ENCODE data around the gene LCOR.
A peak's percentile ranks its signal among the peaks of the same experiment; 100 is the strongest.
"Not testable (repeated sequence)": the region's sequence is repeated elsewhere in the genome, so short reads cannot be mapped to it uniquely, and the experiment has no call there.

LCOR gene

DNA sequence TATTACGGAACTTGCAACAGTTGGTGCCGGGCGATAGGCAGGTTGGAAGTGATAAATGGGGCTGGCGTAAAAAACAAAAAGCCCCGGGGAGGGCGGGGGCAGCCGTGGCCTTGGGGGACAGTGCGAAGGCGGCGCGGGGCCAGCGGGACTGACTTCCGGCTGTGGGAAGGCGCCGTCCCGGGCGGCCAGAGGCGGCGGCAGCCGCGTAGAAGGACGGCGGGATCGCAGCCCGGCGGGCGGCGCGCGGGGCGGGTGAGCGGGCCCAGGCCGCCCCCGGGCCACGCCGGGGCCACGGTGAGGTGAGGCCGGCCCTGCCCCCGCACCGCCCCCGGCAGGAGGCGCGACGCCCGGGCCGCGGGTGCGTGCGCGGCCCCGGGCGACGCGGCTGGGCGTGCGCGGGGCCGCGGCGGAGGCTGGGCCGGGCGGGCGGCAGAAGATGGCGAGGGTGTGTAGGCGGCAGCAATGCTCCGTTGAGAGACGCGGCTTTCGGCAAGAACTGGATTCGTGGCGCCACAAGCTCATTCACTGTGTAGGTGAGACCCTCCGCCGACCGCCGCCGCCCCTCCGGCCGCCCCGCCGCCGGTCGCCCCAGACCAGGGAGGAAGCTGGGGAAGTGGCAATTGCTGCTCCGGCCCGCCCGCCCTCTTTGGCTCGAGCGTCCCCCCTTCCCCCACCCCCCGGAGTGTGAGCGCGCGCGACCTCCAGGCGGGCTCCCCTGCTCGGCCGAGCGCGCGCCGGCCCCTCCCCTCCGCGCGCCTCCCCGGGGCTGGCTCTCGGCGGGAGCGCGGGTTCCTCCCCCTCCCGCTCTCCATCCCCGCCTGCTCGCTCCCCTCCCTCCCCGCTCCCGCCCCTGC, at the start of gene LCOR:
Gene LCOR, plus strand, starts transcription at position 432 of the 854 bp plus-strand sequence. CDS start 116,760 bp downstream, outside the sequence.
- peak; percentile 85 for DNase-seq

DNA sequence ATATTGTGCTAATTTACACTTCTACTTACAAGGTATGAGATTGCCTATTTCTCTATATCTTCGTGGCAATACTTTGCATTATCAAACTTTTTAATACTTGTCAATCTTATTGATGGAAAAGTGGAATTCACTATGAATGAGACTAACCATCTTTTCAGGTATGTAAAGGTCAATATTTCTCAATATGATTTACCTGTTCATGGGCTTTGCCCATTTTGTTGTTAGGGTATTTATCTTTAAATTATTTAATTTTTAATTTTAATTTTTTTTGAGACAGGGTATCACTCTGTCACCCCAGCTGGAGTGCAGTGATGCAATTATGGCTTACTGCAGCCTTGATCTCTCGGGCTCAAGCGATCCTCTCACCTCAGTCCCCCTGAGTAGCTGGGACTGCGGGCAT, 47.8 kb upstream of the LCOR start:
- DNase-seq, result no peak

DNA sequence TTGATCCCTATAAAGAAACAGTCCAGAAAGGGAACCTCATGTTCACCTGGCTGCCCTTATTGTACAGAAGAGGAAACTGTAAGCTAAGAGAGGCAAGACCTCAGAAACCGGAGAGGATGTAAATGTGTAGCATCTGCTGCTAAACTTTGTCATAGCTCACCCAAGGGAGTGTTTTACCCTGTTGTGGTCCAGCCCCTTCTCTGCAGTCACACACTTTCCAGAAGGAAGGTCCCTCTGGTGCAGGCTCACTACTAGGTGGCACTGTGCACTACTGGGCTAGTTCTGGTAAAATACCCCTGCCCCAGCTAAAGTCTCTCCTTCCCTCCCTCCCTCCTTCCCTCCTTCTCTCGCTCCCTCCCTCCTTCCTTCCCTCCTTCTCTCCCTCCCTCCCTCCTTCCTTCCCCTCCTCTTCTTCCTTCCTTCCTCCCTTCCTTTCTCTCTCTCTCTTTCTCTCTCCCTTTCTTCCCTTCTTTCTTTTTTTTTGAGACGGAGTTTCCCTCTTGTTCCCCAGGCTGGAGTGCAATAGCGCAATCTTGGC, 42.5 kb upstream of the LCOR start:
- DNase-seq, result no peak

DNA sequence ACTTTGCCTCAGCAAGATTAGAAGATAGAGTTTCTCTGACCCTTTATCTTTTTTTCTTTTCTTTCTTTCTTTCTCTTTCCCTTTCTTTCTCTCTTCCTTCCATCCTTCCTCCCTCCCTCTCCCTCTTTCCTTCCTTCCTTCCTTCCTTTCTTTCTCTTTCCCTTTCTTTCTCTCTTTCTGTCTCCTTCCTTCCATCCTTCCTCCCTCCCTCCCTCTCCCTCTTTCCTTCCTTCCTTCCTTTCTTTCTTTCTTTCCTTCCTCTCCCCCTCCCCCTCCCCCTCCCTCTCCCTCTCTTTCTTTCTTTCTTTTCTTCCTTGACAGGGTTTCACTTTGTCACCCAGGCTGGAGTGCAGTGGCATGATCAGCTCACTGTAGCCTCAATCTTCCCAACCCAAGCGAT, 40.2 kb upstream of the LCOR start:
- DNase-seq, result no peak

DNA sequence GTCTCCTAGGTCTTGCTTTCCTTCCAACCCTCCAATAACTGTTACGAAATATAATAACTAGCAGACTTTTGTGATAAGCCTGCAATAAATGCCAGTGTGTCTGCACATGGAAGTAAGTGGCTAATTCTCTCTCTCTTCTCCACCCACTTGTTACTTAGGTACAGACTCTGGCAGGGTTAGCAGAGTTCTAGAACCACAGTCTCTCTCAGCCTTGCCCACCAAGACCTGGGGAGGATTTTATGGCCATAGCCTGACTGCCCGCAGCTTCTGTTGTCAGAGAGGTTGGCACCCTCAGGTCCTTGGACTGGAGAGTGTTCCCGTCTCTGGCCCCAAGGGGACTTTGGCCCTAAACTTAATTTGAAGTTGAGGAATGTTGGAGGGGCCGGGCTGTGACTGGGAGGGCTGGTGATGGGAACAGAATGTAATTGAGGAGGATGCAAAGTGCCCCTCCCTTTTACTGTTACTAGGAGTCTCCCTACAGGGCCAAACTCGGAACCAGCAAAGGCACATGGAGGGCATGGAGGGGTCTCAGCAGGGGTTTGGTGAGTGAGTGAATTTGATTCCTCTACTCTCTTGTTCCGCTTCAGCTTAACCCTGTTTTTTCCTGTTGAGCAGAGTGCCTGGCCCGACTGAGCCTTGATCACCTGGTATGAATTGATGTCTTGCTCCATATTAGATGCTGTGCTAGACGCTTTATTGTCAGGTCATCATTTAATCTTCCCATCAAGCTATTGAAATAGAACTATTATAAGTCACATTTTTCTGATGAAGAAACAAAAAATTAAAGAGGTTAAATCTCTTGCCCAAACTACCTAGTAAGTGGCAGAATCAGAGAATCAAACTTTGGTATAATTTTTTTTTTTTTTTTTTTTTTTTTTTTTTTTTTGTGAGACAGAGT, 37.0 kb upstream of the LCOR start:
- no peak for DNase-seq

DNA sequence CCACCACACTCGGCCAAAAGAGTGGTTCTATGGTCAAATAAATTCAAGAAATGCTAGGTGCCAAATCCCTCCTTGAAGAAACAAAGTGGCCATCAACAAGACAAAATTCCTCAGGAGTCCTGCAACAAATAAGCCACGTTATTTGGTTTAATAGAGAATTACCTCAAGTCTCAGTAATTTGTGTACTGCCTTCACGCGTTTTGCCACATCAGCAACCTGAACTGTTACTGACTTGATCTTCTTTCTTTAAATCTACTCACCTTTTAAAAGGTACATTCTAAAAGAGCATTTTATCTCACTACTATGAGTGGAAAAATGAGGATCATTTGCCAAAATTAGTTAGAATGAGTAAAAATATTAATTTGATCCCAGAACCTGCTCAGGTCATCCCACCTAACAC, 34.6 kb upstream of the LCOR start:
- no peak for DNase-seq

DNA sequence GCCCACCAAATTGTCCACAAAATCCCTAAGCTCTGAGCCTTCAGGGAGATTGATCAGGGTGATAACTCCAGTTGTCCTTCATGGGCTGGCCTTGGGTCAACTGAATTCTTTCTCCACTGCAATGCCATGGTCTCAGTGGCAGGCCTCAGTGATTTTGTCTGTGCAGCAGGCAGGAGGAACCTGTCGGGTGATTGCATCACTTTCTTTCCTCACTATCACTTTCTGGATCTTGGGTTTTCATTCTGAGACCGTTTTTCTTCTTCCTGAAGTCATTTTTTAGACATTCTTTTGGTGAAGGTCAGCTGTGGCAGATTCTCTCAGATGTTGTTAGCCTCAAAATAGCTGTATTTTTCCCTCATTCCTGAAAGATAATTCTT, 28.8 kb upstream of the LCOR start:
- no peak for DNase-seq

DNA sequence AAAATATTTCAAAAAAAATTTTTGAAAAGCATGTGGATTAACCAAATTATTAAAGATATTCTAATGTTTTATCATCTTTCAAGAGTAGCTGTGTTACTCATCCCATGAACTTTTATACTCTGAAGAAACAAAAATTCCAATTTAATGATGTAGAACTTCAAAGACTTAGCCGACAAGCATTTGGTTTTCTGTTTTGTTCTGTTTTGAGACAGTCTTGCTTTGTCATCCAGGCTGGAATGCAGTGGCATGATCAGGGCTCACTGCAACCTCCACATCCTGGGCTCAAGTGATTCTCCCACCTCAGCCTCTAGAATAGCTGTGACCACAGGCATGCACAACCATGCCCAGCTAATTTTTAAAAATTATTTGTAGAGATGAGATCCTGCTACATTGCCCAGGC, 17.8 kb upstream of the LCOR start:
- DNase-seq, result no peak

DNA sequence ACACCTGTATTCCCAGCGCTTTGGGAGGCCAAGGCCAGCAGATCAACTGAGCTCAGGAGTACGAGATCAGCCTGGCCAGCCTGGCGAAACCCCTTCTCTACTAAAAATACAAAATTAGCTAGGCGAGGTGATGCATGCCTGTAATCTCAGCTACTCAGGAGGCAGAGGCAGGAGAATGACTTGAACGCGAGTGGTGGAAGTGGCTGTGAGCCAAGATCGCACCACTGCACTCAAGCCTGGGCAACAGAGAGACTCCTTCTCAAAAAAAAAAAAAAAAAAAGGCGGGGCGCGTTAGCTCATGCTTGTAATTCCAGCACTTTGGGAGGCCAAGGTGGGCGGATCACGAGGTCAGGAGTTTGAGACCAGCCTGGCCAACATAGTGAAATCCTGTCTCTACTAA, 13.1 kb upstream of the LCOR start:
- not testable (repeated sequence) for DNase-seq

DNA sequence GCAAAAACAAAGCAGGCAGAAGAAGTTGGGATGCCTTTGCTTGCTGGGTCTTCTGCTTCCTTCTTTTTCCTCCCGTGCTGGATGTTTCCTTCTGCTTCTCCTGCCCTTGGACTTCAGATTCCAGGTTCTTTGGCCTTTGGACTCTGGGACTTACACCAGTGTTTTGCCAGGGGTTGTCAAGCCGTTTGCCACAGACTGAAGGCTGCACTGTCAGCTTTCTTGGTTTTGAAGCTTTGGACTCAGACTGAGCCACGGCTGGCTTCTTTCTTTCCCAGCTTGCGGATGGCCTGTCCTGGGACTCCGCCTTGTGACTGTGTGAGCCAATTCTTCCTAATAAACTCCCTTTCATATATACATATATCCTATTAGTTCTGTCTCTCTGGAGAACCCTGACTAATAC, 11.3 kb upstream of the LCOR start:
- DNase-seq, result no peak

DNA sequence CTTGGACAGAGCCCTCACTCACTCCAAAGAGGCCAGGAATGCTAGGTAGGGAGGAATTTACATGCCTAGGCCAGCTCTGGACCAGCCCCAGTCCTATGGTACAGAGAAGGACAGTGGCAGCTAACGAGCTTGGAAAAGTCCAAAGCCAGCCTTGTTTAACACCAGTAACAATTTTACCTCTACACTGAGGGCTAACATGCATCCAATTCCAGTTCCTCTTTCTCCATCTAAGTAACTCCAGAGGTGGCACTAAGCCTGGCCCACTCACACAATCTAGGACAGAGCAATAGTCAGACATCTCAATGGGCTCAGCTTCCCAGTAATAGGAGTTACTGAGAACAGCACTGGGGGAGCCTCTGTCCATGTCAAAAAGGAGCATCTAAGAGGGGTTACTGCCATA, 5.7 kb upstream of the LCOR start:
- no peak for DNase-seq

DNA sequence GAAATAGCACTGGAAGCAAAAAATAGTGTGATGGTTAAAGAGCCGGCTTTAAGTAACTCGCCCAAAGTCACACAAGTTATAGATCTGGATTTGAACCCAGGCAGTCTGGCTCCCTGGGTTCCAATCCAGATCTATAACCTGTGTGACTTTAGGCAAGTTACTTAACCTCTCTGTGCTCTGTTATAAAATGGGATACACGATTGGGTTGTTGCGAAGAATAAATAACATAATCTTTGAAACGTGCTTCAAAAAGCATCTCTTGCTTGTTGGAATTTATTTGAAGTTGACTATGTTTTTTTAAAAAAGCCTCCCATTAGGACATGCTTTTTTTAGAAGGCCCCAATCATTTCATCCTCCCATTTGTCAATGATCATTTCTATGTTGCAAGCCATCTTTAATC, 3.5 kb upstream of the LCOR start:
- DNase-seq, result no peak

DNA sequence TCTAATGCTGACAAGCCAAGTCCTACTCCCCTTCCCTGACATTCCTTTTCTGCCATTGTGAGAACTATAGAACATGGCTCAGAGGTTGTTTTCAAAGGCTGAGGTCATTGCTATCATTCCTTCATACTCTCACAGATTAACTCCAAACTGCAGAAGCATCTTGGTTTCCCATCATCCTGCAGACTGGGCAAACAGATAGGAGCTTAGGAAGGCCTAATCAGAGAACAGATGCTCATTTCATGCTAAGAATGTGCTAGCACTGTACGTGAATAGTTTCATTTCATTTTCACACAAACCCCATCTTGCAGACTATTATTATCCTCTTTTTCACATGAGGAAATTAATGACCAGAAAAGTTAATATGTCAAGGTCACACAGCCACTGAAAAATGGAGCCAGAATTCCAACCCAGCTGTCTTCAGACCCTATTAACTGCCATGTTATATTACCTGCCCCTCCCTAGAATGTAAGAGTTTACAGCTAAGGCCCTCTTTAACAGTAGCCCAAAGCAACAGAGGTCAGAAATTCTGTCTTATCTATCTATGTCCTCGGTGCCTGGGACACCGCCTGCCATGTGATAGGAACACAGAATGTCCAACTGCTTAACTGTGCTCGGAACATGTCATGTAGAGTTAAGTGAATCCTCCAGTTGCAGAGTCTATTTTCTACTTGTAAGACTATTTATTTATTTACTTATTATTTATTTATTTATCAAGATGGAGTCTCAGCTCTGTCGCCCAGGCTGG, 2.9 kb upstream of the LCOR start:
- DNase-seq, result no peak

DNA sequence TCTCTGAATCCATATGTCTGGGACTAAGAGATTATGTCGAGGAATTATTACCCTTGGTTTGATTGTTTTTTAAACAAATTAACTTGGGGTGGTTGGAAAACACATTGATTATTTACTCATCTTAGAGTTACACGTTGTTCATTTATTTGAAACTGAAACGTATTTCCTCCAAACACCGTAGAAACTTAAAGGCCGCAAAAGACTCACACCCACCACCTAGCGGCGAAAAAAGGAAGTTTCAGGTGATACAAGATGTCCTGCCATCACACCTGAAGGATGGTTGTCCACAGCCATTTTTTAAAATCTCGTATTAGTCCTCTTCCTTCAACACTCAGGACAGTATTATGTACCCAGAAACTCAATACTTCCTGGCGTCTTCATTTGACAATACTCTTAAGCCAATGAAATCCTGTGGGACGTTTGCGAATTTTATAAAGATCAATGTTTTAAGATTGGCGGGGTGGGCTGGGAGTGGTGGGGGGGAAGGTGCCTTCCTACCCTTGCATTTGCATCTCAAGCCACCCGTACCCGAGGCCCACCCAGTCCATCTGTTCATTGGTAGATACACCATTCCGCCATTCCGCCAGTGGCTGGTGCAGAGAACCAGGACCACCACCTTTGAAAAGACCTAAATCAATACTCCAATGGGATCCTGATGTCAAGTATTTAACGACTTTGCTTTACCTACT, 1.4 kb upstream of the LCOR start:
- DNase-seq, result peak; percentile 72

DNA sequence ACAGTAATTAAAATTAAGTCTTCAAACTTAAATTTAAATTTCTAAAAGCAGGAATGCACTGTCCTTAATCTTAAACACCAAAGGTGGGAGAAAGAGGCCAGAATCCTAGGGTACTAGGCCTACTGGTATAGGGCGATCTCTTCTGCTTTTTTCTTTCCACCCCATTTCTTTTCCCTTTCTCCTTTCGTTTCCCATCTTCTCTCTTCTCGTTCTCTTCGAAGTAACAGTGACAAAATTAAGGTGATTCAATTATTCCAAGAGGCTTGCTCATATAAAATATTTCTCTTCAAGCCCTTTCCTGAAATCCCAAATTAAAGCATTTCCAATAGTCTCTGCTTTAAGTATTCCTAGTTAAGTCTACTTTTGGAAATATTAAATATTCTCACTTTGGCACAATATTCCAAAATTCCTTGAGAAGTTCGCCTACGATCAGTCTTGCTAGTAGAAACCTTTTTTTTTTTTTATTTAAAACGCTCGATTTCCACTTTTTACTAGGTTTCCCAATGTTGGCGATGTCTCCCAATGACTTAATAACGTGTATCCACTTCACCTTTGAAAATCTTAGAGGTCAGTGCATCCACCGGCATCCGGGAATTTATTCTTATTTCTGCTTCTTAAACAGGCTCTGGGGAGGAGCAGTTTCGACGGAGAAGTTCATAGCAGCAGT, 765 bp upstream of the LCOR start:
- no peak for DNase-seq

DNA sequence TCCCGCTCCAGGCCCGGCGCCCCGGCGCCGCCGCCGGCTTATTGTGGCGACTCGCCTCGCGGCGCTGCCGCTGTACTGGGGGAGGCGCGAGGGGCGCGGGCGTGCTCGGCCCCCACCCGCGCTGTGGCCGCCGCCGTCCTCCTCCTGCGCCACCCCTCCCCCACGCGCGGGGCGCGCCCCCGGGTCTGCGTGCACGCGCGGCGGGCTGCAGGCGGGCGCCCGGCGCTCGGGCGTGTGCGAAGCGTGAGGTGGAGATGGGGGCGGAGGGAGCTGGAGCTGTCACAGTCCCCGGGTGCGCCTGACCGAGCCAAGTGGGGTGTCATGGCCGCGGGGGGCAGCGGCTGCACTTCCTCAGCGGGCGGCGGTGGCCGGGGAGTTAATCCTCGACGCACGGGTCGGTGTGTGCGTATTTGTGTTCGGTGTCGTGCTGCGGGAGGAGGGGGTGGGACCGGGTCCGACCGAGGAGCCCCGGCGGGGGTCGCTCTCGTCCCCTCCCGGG, 672 bp downstream of the LCOR start:
- DNase-seq, result peak; percentile 92

DNA sequence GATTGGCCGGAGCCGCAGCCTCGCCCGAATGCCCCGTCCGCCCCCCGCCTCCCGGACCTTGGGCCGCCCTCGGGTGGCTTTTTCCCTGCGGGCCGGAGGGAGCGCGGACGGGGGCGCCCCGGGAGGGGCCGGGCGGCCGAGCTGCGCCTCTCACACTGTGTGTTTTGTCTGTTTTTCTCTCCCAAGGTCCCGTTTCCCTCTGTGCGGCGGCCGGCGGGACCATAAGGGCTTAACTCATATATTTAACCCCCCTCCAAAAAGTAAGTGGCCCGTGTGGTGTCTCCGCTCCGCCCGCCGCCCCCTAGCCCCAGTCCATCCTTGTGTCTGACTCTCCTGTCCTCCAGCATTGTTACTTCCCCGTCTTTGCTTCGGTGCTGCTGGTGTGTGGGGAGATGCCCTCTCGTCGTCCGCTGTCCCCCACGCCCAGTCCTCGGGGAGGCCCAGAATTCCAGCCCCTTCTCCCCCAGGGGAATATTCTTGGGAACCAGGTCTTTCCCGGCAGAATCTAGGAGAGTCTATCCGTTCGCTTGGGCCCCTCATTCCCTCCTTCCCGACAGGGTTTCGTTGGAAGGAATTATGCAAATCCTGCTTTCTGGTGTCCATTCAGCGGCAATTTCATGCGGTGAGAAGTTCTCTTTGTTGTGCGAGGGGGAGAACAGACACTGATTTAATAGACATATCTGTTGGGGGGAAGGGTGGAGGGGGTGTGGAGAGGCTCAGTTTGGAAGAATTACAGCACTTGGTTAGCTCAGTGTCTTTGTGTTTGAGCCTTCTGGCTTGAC, 1.3 kb downstream of the LCOR start:
- no peak for DNase-seq

DNA sequence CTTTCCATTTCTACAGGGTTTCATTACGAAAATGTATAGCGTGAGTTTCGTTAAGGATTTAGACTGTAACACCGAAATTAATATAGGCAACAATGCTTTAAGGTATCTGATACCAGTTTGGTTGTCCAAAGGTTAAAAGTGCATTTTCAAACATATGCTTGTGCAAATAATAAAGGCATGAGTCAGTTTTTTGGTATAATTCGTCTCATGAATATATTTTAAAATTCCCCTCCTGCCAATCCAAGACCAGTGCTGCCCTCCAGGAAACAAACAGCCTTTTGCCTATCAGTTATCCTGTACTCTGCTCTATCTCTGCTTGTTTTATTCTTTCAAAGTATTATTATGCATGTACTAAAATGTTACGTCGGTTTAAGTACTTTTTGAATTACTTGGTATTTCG, 2.0 kb downstream of the LCOR start:
- DNase-seq, result no peak

DNA sequence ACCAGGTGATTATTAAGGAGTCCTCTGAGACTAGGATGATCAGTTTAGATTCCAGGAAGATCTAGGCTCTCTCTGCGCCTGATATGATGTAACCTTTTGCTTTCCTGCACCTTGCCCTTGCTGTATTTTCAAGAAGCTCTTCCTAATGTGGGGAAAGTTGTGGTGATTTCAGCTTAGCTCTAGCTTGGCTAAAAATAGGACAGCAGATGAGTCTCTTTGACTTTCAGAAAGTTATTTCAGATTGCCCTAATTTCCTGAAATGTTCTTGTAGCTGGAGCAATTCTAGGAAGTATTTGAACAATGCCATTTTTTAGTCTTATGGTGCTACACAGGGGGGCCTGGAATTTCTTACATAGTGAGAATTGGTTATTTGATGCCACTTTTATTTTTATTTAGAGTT, 3.8 kb downstream of the LCOR start:
- DNase-seq, result no peak

DNA sequence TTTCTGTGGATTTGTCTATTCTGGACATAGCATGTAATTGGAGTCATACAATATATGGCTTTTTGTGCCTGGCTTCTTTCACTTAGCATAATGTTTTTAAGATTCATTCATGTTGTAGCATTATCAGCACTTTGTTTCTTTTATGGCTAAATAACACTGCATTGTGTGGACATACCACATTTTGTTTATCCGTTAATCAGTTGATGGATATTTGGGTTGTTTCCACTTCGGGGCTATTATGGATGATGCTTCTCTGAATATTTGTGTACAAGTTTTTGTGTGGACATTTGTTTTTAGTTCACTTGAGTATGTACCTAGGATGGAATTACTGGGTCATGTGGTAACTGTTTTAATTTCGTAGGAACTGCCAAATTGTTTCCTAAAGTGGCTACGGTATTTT, 6.4 kb downstream of the LCOR start:
- no peak for DNase-seq

Data from activated T-cell treated with anti-CD3 and anti-CD28 coated beads, Interleukin-2, amount 50 U/mL, for 1 hour (primary cell).